Measurements from ENCODE around the gene CCNC. TPM values are rescaled to one million over a fixed set of nuclear protein-coding genes. Genes with fewer than 3 reads are reported as not detected.
A peak's percentile ranks its signal among the peaks of the same experiment; 100 is the strongest.

CCNC gene
- polyA plus RNA-seq, 1 donor from 2014 or later, result 111 TPM

DNA sequence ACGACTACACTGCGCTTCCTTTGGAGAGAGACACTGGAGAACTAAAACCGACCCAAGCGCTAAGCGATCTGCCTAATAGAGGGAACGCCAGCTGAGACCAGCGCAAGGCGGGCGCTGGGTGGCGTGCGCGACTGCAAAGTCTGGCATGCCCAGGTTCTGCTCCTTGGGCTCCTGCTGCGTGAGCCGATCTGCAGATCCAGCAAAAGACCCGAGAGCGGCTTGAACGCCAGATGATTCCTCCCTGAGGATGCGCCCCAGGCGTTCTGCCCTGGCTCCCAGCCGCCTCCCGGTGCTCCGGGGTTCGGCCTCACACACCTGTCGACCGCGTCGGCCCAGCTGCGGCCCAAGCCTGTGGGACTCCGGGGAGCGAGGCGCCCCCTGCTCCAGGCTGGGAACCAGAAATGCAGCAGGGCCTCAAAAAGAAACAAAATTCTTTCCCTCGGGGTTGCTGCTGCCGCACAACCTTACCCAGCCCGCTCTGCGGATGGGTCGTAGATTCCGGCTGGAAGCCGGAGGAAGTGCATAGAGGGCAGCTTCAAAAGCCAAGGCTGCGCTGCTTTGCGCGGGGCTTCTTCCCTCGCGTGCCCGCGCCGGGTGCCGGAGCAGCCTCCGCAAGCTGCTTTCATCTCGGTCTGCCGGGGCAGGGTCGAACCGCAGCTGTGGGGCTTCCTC, 20.3 kb upstream of the CCNC start:
- H3K27me3 ChIP-seq (ENCODE audit: insufficient read depth, low read depth, low read length), result peaks cover 89% of the 10 kb centered on the region
- peak overlapping the region; percentile 78 for H3K4me3 ChIP-seq (ENCODE audit: low read length)
- no peaks in the 10 kb centered on the region for H3K9me3 ChIP-seq (ENCODE audit: low read length)
- no peaks in the 10 kb centered on the region for H3K9me2 ChIP-seq (ENCODE audit: insufficient read depth, low read length)
- no peaks in the 10 kb centered on the region for H3K36me3 ChIP-seq (ENCODE audit: insufficient read depth, low read length)
- no peaks in the 10 kb centered on the region for H3K79me2 ChIP-seq (replicated peaks; ENCODE audit: insufficient read depth, low read length)
- H3F3A ChIP-seq (ENCODE audit: insufficient read depth, low read length, poor library complexity, severe bottlenecking), result no peaks in the 10 kb centered on the region
- peak overlapping the region; percentile 78 for H3K4me2 ChIP-seq (ENCODE audit: low read length)
- H2AFZ ChIP-seq (ENCODE audit: low read depth, low read length), result no peak overlapping the region
- peak; percentile 76 for TF ChIP-seq RAD21 (conservative IDR thresholded peaks at IDR 0.05)
- TF ChIP-seq, protein P1, sequence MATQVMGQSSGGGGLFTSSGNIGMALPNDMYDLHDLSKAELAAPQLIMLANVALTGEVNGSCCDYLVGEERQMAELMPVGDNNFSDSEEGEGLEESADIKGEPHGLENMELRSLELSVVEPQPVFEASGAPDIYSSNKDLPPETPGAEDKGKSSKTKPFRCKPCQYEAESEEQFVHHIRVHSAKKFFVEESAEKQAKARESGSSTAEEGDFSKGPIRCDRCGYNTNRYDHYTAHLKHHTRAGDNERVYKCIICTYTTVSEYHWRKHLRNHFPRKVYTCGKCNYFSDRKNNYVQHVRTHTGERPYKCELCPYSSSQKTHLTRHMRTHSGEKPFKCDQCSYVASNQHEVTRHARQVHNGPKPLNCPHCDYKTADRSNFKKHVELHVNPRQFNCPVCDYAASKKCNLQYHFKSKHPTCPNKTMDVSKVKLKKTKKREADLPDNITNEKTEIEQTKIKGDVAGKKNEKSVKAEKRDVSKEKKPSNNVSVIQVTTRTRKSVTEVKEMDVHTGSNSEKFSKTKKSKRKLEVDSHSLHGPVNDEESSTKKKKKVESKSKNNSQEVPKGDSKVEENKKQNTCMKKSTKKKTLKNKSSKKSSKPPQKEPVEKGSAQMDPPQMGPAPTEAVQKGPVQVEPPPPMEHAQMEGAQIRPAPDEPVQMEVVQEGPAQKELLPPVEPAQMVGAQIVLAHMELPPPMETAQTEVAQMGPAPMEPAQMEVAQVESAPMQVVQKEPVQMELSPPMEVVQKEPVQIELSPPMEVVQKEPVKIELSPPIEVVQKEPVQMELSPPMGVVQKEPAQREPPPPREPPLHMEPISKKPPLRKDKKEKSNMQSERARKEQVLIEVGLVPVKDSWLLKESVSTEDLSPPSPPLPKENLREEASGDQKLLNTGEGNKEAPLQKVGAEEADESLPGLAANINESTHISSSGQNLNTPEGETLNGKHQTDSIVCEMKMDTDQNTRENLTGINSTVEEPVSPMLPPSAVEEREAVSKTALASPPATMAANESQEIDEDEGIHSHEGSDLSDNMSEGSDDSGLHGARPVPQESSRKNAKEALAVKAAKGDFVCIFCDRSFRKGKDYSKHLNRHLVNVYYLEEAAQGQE (IDR thresholded peaks at IDR 0.05; ENCODE audit: borderline replicate concordance), result no peak
- no peak for TF ChIP-seq EZH2 (IDR thresholded peaks at IDR 0.05; ENCODE audit: borderline replicate concordance, insufficient read depth, low read length, poor library complexity, severe bottlenecking)
- TF ChIP-seq MXI1 (conservative IDR thresholded peaks at IDR 0.05; ENCODE audit: poor library complexity, severe bottlenecking), result no peak
- peak; percentile 75 for TF ChIP-seq CTCF (IDR thresholded peaks at IDR 0.05; ENCODE audit: poor library complexity, severe bottlenecking)
- TF ChIP-seq SMC3 (conservative IDR thresholded peaks at IDR 0.05; ENCODE audit: poor library complexity), result peak; percentile 73
- TF ChIP-seq TAF1 (IDR thresholded peaks at IDR 0.05; ENCODE audit: low read depth), result no peak
- TF ChIP-seq POLR2AphosphoS5 (IDR thresholded peaks at IDR 0.05), result peak; percentile 20
- no peak for TF ChIP-seq EP300 (conservative IDR thresholded peaks at IDR 0.05; ENCODE audit: poor library complexity, severe bottlenecking)
- H3K27ac ChIP-seq (ENCODE audit: low read length), result no peak overlapping the region
- H4K20me1 ChIP-seq (ENCODE audit: insufficient read depth), result no peaks in the 10 kb centered on the region
- peak overlapping the region; percentile 45 for H3K9ac ChIP-seq (ENCODE audit: low read length)

GRCh38 chr6:99587792-99588191, 19.3 kb upstream of the CCNC start:
- Histone ChIP-seq H2AFZ (ENCODE audit: low read depth, low read length) (no peak overlapping the region), H3K4me2 (ENCODE audit: low read length) (no peak overlapping the region), H4K20me1 (ENCODE audit: insufficient read depth) (no peaks in the 10 kb centered on the region), H3K27ac (ENCODE audit: low read length) (no peak overlapping the region), H3K9ac (ENCODE audit: low read length) (no peak overlapping the region), H3K9me3 (ENCODE audit: low read length) (no peaks in the 10 kb centered on the region), H3K79me2 (replicated peaks; ENCODE audit: insufficient read depth, low read length) (no peaks in the 10 kb centered on the region), H3K27me3 (ENCODE audit: insufficient read depth, low read depth, low read length) (peaks cover 87% of the 10 kb centered on the region), H3K36me3 (ENCODE audit: insufficient read depth, low read length) (no peaks in the 10 kb centered on the region), H3F3A (ENCODE audit: insufficient read depth, low read length, poor library complexity, severe bottlenecking) (no peaks in the 10 kb centered on the region), H3K9me2 (ENCODE audit: insufficient read depth, low read length) (no peaks in the 10 kb centered on the region), H3K4me3 (ENCODE audit: low read length) (no peak overlapping the region)
- TF ChIP-seq CTCF (IDR thresholded peaks at IDR 0.05; ENCODE audit: poor library complexity, severe bottlenecking), result no peak
- no peak for TF ChIP-seq EP300 (conservative IDR thresholded peaks at IDR 0.05; ENCODE audit: poor library complexity, severe bottlenecking)
- TF ChIP-seq, protein P1 (IDR thresholded peaks at IDR 0.05; ENCODE audit: borderline replicate concordance), result no peak
- no peak for TF ChIP-seq MXI1 (conservative IDR thresholded peaks at IDR 0.05; ENCODE audit: poor library complexity, severe bottlenecking)
- no peak for TF ChIP-seq TAF1 (IDR thresholded peaks at IDR 0.05; ENCODE audit: low read depth)
- TF ChIP-seq SMC3 (conservative IDR thresholded peaks at IDR 0.05; ENCODE audit: poor library complexity), result no peak
- no peak for TF ChIP-seq EZH2 (IDR thresholded peaks at IDR 0.05; ENCODE audit: borderline replicate concordance, insufficient read depth, low read length, poor library complexity, severe bottlenecking)
- no peak for TF ChIP-seq RAD21 (conservative IDR thresholded peaks at IDR 0.05)

Measured in neural cell (in vitro differentiated cells).